Stomach (tissue), 4 donors: ENCODE data around the gene ZC3H12D.

Experiments used
- CTCF ChIP-seq, 7 experiments: fragments of 450-650 bp in 4 of 7; fragments of 200-600 bp in 3 of 7; sonication (generic) in 3 of 7; IDR thresholded peaks; one replicate each; pipeline ENCODE4 v1.5.1; 2016 to 2019; ENCODE audit warnings: antibody characterized with exemption in 7 of 7, control low read depth in 2 of 7, mild to moderate bottlenecking in 1 of 7
- EP300 ChIP-seq: sonication (generic); formaldehyde crosslinking; IDR thresholded peaks from one replicate; pipeline ENCODE4 v1.6.1; 2017; ENCODE audit warnings: antibody characterized with exemption

- TF ChIP-seq CTCF (IDR thresholded peaks at IDR 0.05): no peak
- no peak for TF ChIP-seq EP300
Observed at GRCh38 chr6:149482545-149483333, 2.1 kb downstream of the ZC3H12D start.
